ENCODE data around the gene FFAR2.
"Not testable (repeated sequence)": the region's sequence is repeated elsewhere in the genome, so short reads cannot be mapped to it uniquely, and the experiment has no call there.

Gene FFAR2

DNA sequence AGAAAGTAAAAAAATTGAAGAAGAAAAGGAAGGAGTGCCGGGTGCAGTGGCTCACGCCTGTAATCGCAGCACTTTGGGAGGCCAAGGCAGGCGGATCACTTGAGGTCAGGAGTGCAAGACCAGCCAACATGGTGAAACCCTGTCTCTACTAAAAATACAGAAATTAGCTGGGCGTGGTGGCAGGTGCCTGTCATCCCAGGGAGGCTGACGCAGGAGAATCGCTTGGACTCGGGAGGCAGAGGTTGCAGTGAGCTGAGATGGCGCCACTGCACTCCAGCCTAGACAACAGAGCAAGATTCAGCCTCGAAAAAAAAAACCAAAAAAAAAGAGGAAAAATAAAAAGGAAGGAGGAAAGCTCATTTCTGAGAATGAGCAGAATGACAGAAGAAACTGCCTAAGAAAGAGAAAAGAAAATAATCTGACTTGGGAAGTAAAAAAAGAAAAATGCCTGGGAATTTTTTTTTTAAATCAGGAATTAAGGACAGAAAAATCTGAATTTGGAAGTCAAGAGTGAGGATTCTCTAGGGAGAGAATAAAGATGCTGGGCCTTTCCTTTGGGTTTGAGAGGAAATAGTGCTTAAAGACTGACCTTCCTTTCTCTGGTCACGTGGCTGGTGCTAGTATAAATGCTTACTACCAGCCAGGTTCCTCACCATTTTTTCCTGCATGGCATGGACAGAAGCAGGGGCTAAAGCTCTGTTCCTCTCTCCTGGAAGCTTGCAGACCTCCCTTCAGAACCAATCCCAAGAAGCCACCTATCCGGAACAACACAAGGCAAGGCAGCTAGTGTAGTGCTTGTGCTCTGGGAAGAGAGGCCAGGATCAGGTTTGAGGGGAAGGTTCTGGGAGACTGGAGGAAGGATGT, at the start of gene FFAR2:
TSS of gene FFAR2 (plus strand) at position 652 of the 864 bp plus-strand sequence. CDS start 1,458 bp downstream, outside the sequence.
- Histone ChIP-seq H3K4me3 (ENCODE audit: low read depth, low read length) (no peak within 1 kb of the TSS), H3K36me3 (ENCODE audit: control insufficient read depth, insufficient read depth, low read length) (no peaks in the 10 kb centered on the region), H3K9me3 (ENCODE audit: control insufficient read depth, insufficient read depth, low read length) (no peaks in the 10 kb centered on the region), H3K4me1 (ENCODE audit: control insufficient read depth, insufficient read depth, low read length) (no peaks in the 10 kb centered on the region), H3K27me3 (ENCODE audit: control insufficient read depth, insufficient read depth, low read length) (no peaks in the 10 kb centered on the region), H3K9ac (ENCODE audit: low read depth, low read length) (no peak within 1 kb of the TSS)

DNA sequence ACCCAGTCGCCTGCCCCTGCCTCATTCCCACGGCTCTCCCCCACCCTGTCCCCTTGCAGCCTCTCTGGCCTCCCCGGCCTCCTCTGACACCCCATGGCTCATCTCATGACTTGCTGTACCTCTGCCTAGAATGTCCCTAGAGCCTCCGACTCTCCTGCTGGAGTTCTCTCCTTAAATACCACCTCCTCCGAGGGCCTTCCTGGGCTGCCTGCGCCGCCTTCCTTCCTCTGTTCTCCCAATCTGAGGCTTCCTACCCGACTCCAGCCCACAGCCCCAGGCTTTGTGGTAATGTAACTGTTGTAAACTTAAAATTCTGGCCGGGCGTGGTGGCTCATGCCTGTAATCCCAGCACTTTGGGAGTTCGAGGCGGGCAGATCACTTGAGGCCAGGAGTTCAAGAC, 49.5 kb upstream of the FFAR2 start:
- Histone ChIP-seq H3K4me3 (ENCODE audit: low read depth, low read length) (no peak overlapping the region), H3K9ac (ENCODE audit: low read depth, low read length) (no peak overlapping the region), H3K36me3 (ENCODE audit: control insufficient read depth, insufficient read depth, low read length) (no peaks in the 10 kb centered on the region), H3K4me1 (ENCODE audit: control insufficient read depth, insufficient read depth, low read length) (no peaks in the 10 kb centered on the region), H3K27me3 (ENCODE audit: control insufficient read depth, insufficient read depth, low read length) (no peaks in the 10 kb centered on the region), H3K9me3 (ENCODE audit: control insufficient read depth, insufficient read depth, low read length) (no peaks in the 10 kb centered on the region)

DNA sequence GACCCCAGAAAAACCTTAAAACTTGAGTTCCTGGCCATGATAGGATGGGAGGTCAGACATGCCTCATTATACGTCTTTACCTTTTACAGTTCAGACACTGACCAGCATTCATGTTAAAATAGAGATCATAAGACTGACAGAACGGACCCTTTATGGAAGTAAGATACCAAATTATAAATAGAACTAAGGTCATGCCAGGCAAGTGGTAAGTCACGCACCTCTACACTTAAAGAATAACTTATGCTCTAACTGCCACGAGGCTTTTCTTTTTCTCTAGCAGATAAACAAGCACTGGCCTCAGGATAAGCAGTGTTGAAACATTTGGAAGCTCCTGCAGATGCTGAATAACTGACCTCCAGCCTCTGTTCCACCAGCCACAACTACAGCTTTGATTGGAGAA, 48.8 kb upstream of the FFAR2 start:
- H3K4me3 ChIP-seq (ENCODE audit: low read depth, low read length), result no peak overlapping the region
- H3K36me3 ChIP-seq (ENCODE audit: control insufficient read depth, insufficient read depth, low read length), result no peaks in the 10 kb centered on the region
- no peak overlapping the region for H3K9ac ChIP-seq (ENCODE audit: low read depth, low read length)
- H3K9me3 ChIP-seq (ENCODE audit: control insufficient read depth, insufficient read depth, low read length), result no peaks in the 10 kb centered on the region
- H3K27me3 ChIP-seq (ENCODE audit: control insufficient read depth, insufficient read depth, low read length), result no peaks in the 10 kb centered on the region
- no peaks in the 10 kb centered on the region for H3K4me1 ChIP-seq (ENCODE audit: control insufficient read depth, insufficient read depth, low read length)

DNA sequence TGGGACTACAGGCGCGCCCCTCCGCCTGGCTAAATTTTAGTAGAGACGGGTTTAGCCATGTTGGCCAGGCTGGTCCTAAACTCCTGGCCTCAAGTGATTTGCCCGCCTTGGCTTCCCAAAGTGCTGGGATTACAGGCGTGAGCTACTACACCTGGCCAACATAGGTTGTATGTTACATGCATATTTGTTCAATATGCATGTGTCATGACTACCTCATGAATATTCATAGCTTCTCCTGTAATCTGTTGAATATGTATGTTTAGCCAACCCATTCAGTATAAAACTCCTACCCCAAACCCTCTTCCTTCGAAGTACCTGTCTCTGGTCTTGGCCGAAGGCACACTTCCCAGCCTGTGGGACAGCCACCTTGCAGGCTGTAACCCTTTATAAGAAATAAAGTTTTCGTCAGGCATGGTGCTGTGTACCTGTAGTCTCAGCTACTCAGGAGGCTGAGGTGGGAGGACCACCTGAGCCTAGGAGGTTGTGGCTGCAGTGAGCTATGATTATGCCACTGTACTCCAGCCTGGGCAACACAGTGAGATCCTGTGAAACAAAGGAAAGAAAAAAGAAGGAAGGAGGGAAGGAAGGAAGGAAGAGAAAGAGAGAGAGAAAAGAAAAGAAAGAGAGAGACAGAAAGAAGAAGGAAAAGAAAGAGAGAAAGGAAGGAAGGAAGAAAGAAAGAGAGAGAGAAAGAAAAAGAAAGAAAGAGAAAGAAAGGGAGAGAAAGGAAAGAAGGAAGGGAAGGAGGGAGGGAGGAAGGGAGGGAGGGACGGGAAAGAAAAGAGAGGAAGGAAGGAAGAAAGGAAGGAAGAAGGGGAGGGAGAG, 47.9 kb upstream of the FFAR2 start:
- H3K4me3 ChIP-seq (ENCODE audit: low read depth, low read length), result no peak overlapping the region
- no peaks in the 10 kb centered on the region for H3K4me1 ChIP-seq (ENCODE audit: control insufficient read depth, insufficient read depth, low read length)
- no peaks in the 10 kb centered on the region for H3K36me3 ChIP-seq (ENCODE audit: control insufficient read depth, insufficient read depth, low read length)
- H3K9ac ChIP-seq (ENCODE audit: low read depth, low read length), result no peak overlapping the region
- H3K9me3 ChIP-seq (ENCODE audit: control insufficient read depth, insufficient read depth, low read length), result no peaks in the 10 kb centered on the region
- H3K27me3 ChIP-seq (ENCODE audit: control insufficient read depth, insufficient read depth, low read length), result no peaks in the 10 kb centered on the region

DNA sequence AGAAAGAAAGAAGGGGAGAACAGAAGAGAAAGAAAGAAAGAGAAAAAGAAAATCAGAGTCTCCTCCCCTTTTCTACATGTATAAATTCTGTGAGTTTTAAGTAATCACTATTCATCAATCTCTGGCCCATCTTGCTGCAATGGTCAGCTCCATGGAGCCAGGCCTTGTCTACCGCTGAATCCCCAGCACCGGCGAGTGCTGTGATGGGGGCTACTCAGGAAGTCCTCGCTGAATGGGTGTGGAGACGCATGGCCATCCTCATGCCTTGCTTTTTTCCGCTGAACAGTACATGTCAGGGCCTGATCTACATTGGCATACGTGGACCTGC, 47.3 kb upstream of the FFAR2 start:
- no peak overlapping the region for H3K4me3 ChIP-seq (ENCODE audit: low read depth, low read length)
- no peak overlapping the region for H3K9ac ChIP-seq (ENCODE audit: low read depth, low read length)
- H3K27me3 ChIP-seq (ENCODE audit: control insufficient read depth, insufficient read depth, low read length), result no peaks in the 10 kb centered on the region
- H3K9me3 ChIP-seq (ENCODE audit: control insufficient read depth, insufficient read depth, low read length), result no peaks in the 10 kb centered on the region
- no peaks in the 10 kb centered on the region for H3K36me3 ChIP-seq (ENCODE audit: control insufficient read depth, insufficient read depth, low read length)
- H3K4me1 ChIP-seq (ENCODE audit: control insufficient read depth, insufficient read depth, low read length), result no peaks in the 10 kb centered on the region

DNA sequence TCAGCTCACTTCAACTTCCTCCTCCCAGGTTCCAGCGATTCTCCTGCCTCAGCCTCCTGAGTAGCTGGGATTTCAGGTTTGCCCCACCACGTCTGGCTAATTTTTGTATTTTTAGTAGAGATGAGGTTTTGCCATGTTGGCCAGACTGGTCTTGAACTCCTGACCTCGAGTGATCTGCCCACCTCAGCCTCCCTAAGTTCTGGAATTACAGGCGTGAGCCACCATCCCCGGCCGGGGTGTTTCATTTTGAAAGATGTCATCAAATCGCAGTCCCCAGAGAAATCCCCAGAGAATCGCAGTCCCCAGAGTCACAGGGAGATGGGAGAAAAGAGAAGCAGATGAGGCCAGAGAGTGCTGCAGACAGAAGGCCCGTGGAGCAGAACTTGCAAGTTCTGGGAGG, 46.6 kb upstream of the FFAR2 start:
- not testable (repeated sequence) for H3K9ac ChIP-seq (ENCODE audit: low read depth, low read length); H3K9me3 ChIP-seq (ENCODE audit: control insufficient read depth, insufficient read depth, low read length); H3K4me1 ChIP-seq (ENCODE audit: control insufficient read depth, insufficient read depth, low read length); H3K36me3 ChIP-seq (ENCODE audit: control insufficient read depth, insufficient read depth, low read length); H3K27me3 ChIP-seq (ENCODE audit: control insufficient read depth, insufficient read depth, low read length); H3K4me3 ChIP-seq (ENCODE audit: low read depth, low read length)

DNA sequence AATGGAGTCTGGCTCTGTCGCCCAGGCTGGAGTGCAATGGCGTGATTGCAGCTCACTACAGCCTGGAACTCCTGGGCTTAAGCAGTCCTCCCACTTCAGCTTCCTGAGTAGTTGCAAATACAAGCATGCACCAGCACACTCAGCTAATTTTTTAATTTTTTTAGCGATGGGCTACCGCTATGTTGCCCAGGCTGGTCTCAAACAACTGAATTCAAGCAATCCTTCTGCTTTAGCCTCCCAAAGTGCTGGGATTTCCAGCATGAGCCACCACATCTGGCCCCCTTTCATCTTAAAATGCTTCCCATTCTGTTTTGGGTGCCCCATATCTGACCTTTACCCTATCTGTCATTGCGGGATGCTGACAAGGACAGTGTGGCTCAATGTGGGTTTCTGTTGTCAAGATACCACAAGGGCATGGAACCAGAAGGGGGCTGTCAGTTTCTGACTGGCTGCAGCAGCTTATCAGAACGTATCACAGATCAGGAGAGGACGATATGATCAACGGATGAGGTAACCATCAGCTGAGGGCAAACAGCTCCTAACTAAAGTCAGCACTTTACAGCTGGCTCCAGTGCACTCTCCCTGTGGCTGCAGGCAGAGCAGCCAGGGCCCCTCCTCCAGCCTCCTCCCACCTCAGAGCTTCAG, 44.8 kb upstream of the FFAR2 start:
- Histone ChIP-seq H3K4me3 (ENCODE audit: low read depth, low read length) (no peak overlapping the region), H3K36me3 (ENCODE audit: control insufficient read depth, insufficient read depth, low read length) (no peaks in the 10 kb centered on the region), H3K4me1 (ENCODE audit: control insufficient read depth, insufficient read depth, low read length) (no peaks in the 10 kb centered on the region), H3K9me3 (ENCODE audit: control insufficient read depth, insufficient read depth, low read length) (no peaks in the 10 kb centered on the region), H3K27me3 (ENCODE audit: control insufficient read depth, insufficient read depth, low read length) (no peaks in the 10 kb centered on the region), H3K9ac (ENCODE audit: low read depth, low read length) (no peak overlapping the region)

DNA sequence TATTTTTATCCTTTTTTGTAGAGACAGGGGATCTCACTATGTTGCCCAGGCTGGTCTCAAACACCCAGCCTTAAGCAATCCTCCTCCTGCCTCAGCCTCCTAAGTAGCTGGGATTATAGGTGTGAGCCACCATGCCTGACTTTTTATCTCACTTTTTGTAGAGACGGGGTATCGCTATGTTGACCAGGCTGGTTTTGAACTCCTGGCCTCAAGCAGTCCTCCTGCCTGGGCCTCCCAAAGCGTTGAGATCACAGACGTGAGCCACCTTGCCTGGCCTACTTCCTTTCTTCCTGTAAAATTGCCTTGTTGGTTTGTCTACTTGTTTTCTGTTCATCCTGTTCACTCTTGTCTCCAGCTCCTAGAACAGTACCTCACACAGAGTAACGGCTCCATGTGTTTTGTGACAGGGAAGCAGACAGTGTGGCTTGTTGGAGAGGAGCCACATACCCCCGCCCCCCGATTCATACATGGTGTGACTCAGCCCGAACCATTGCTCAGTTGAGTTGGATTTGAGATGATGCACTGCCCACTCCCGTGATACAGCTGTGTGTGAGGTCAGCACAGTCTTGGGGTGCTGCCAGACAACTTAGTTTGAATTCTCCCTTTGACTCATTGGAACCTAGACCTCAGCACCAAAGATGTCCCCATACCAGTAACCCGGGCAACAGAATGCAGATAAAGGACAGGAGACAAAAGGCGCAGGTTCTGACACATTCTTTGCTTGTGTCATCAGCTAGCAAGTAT, 43.0 kb upstream of the FFAR2 start:
- H3K4me3 ChIP-seq (ENCODE audit: low read depth, low read length), result no peak overlapping the region

DNA sequence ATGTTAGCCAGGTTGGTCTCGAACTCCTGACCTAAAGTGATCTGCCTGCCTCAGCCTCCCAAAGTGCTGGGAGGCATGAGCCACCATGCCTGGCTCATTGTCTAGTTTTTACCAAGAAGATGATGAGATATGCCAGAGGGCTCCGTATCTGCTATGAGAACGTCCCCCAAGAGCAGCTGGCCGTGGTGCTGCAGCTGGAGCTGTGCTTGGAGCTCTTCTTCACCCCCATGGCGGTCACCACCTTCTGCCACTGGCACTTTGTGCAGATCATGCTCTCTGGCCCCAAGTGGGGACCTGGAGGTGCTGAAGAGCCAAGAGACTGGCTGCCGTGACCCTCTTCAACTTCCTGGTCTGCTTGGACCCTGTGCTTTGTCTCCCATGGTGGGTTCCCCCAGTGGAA, 40.4 kb upstream of the FFAR2 start:
- H3K4me1 ChIP-seq (ENCODE audit: control insufficient read depth, insufficient read depth, low read length), result no peaks in the 10 kb centered on the region
- H3K36me3 ChIP-seq (ENCODE audit: control insufficient read depth, insufficient read depth, low read length), result no peaks in the 10 kb centered on the region
- H3K4me3 ChIP-seq (ENCODE audit: low read depth, low read length), result no peak overlapping the region
- H3K9ac ChIP-seq (ENCODE audit: low read depth, low read length), result no peak overlapping the region
- H3K9me3 ChIP-seq (ENCODE audit: control insufficient read depth, insufficient read depth, low read length), result no peaks in the 10 kb centered on the region
- H3K27me3 ChIP-seq (ENCODE audit: control insufficient read depth, insufficient read depth, low read length), result no peaks in the 10 kb centered on the region

More for the DNA sequence above, 43.0 kb upstream of the FFAR2 start:
- no peaks in the 10 kb centered on the region for H3K27me3 ChIP-seq (ENCODE audit: control insufficient read depth, insufficient read depth, low read length)
- H3K4me1 ChIP-seq (ENCODE audit: control insufficient read depth, insufficient read depth, low read length), result no peaks in the 10 kb centered on the region
- no peak overlapping the region for H3K9ac ChIP-seq (ENCODE audit: low read depth, low read length)
- H3K9me3 ChIP-seq (ENCODE audit: control insufficient read depth, insufficient read depth, low read length), result no peaks in the 10 kb centered on the region
- no peaks in the 10 kb centered on the region for H3K36me3 ChIP-seq (ENCODE audit: control insufficient read depth, insufficient read depth, low read length)

DNA sequence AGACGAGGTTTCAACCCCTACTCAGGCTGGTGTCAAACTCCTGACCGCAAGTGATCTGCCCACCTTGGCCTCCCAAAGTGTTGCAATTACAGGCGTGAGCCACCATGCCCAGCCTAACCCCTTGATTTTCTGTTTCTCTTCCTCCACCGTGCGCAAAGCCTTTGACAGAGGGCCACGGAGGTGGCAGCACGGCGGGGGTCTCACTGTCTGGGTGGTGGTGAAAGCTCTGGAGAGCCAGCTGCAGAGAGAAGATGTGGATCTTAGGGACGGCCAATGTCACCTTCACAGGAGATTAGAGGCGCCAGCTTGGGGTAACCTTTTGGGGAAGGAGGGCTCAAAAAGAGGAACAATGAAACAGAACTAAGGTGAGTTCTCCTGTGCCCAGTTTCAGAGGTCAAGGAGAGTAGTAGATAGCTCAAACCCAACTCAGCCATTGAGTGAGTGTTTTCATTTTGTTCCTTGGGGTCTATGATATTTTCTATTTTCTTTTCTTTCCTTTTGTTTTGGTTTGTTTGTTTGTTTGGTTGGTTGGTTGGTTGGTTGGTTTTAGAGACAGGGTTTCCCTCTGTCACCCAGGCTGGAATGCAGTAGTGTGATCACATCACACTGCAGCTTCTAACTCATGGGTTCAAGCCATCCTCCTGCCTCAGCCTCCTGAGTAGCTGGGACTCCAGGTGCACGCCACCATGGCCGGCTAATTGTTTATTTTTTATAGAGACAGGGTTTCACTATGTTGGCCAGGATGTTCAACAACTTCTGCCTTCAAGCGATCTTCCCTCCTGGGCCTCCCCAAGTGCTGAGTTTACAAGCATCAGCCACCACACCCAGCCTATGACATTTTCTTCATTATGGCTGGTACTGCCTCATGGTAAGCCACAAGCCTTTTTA, 39.5 kb upstream of the FFAR2 start:
- no peak overlapping the region for H3K4me3 ChIP-seq (ENCODE audit: low read depth, low read length)
- H3K36me3 ChIP-seq (ENCODE audit: control insufficient read depth, insufficient read depth, low read length), result no peaks in the 10 kb centered on the region
- no peaks in the 10 kb centered on the region for H3K9me3 ChIP-seq (ENCODE audit: control insufficient read depth, insufficient read depth, low read length)
- H3K27me3 ChIP-seq (ENCODE audit: control insufficient read depth, insufficient read depth, low read length), result no peaks in the 10 kb centered on the region
- H3K9ac ChIP-seq (ENCODE audit: low read depth, low read length), result no peak overlapping the region
- H3K4me1 ChIP-seq (ENCODE audit: control insufficient read depth, insufficient read depth, low read length), result no peaks in the 10 kb centered on the region

DNA sequence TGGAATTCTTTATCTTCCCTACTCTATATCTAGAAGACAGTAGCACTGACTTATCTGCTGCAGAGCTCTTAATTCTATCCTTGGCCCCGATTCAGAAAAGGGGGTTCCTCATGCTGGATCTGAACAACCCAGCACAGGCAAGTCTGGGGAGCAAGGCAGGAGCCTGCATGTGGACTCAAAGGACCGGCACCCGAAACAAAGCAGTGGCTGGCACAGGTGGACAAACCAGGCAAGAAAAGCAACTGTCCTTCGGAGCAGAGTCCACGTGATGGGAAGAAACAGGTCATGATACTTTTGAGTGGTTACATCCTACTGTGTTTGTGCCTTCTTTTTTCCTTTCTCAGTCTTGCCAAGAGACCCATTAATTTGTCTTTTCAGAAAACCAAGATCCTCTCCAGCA, 38.9 kb upstream of the FFAR2 start:
- Histone ChIP-seq H3K9ac (ENCODE audit: low read depth, low read length) (no peak overlapping the region), H3K9me3 (ENCODE audit: control insufficient read depth, insufficient read depth, low read length) (no peaks in the 10 kb centered on the region), H3K4me1 (ENCODE audit: control insufficient read depth, insufficient read depth, low read length) (no peaks in the 10 kb centered on the region), H3K27me3 (ENCODE audit: control insufficient read depth, insufficient read depth, low read length) (no peaks in the 10 kb centered on the region), H3K36me3 (ENCODE audit: control insufficient read depth, insufficient read depth, low read length) (no peaks in the 10 kb centered on the region), H3K4me3 (ENCODE audit: low read depth, low read length) (no peak overlapping the region)
